HS-27A (cell line): ENCODE measurements around the gene MOV10L1.

ENCODE experiments used
- DNase-seq: peaks from one replicate; pipeline ENCODE4 v3.0.0-alpha.2; 2012; ENCODE audit warnings: low read depth, missing footprints

Gene MOV10L1

DNA sequence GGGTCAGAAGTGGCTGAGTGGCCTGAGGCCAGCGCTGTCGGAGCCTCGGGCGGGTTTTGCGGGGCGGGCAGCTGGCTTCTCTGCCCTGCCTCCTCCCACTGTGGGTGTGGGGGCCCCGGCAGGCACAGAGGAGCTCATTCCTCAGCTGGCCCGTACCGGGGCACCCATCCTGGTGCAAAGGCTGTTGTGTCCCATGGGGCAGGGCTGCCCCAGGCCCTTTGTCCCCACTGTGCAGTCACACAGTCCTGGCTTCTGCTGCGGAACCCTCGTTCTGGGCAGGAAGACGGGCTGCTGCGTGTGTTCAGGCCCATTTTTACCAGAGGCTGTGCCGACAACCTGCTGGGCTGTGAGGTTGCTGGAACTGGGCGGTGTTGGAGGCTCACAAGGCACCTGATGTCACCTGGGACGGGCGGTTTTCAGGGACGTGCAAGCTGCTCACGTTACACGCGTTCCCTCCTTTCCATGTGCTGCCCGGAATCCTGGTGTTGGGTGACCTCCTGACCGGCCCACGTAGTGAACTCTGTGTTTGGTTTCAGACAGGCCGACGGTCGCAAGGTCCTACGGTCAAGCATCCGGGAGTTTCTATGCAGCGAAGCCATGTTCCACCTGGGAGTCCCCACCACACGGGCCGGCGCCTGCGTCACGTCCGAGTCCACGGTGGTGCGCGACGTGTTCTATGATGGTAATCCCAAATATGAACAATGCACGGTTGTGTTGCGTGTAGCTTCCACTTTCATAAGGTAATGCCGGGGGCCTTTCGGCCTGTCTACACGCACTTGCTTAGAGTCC, 116.2 kb downstream of the MOV10L1 start:
- DNase-seq, result no peak

DNA sequence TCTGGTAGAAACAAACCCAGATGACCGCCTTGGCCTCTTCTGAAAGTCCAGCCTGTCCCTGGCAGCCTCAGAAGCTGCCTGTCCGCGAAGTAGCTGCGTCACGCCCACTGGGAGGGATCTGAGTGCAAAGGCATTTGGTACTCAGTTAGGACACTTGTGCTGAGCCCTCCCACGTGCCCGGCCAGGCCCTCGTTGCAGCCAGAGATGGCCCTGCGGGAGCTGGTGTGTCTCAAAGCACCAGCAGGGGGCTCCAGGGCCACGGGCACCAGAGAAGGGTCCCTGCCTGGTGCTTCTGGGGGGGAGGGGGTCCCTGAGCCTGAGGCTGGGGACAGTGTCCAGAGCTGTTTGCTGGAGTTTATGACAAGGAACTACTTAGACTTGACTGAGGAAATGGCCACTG, 116.8 kb downstream of the MOV10L1 start:
- no peak for DNase-seq

DNA sequence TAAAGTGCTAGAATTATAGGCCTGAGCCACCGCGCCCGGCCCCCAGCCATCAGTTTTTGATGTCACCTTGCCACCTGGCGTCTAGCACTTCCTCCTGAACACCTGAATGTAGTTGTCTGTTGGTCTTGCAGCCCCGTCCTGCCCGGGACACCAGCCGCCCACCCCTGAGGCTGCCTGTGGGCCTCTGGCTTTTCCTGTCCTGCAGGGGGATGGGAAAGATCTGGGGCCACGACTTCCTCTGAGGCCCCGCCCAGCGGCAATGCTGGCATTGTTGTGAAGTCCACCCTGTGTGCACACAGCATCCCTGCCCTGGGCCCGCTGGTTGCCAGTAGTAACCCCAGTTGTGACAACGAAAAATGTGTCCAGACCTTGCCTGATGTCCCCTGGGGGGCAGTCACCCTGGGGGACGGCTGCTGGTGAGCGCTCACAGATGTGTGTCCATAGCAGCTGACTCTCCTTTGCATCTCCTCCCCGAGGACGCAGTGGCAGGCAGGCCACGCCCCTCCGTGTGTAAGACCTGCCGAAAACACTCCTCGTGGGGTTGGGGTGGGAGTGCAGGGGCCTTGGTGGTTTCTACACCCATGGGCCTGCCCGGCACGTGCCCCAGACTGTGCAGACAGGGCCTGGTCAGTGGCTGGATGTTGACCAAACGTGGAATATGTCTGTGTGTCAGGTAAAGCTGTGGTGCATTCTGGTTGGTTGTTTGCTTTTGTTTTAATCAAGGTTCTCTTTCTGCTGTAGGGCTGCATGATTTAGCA, 117.8 kb downstream of the MOV10L1 start:
- DNase-seq, result no peak

DNA sequence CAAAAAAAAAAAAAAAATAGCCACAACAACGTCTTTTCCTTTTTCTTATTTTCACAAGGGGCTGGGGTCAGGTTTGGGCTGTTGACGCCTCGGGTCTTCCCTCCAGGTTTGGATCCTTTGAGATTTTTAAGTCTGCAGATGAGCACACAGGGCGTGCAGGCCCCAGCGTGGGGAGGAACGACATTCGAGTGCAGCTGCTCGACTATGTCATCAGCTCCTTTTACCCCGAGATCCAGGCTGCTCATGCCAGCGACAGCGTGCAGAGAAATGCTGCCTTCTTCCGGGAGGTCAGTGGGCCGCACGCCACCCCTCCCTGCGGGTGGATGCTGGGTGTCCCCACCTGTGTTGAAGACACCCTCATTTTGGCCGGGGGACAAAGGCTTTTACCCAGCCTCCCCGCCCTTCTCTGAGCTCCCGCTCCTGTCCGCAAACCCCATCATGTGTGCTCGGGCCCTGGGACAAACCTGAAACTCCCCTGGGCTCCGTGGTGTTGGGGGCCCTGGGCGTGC, 118.7 kb downstream of the MOV10L1 start:
- no peak for DNase-seq

DNA sequence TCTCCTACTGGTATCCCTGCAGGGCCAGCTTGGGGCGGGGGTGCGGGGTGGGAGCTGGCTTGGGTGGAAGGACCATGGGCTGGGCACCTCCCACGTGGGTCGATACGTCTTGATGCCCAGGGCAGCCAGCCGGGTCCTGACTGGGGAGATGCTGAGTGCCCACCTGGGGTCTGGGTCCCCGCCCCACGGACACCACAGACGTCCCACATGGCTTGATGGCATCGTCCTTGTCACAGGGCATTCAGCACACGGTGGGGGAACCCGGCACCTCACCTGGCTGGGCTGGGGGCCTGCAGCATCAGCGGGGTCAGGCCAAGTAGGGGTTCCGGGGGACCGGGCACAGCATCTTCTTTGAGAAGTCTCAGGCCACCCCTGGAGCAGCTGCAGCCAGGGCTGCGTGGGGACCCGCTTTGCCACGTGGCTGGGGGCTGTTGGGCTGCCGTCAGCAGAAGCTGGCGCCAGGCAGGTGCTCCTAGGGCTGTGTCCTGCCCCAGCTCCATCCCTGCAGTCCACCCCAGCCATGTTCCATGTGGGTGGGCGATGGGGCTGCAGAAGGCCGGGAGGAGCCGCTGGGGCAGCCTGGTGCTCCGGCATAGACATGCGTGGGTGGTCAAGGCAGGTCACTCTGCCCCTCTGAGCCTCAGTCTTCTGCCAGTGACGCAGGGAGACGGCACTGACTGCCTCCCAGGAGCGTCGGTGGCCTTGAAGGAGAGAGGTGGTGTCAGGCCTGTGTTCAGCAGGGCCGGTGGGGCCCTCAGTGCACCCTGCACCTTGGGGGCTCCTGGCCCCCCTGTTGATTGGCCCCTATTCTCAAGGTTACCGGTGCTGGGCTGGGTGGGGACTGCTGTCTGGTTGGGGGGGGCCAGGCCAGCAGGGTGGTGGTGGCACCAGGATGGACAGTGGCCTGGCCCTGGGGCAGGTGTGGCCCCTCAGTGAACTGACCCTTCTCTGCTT, 119.4 kb downstream of the MOV10L1 start:
- DNase-seq, result no peak

DNA sequence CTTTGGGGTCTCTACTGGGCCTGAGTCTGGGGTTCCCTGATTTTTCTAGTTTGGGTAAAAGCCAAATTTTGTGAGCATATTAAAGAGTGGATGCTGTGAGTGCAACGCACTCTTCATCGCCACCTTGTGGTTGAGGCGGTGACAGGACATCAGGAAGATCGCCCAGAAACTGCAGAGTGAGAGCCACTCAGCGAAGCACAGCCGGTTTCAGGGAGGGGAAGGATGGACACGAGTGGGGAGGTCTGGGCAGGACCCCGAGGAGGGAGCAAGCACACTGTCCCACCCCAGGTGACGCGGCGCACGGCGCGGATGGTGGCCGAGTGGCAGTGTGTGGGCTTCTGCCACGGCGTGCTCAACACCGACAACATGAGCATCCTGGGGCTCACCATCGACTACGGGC, 120.1 kb downstream of the MOV10L1 start:
- peak; percentile 17 for DNase-seq

DNA sequence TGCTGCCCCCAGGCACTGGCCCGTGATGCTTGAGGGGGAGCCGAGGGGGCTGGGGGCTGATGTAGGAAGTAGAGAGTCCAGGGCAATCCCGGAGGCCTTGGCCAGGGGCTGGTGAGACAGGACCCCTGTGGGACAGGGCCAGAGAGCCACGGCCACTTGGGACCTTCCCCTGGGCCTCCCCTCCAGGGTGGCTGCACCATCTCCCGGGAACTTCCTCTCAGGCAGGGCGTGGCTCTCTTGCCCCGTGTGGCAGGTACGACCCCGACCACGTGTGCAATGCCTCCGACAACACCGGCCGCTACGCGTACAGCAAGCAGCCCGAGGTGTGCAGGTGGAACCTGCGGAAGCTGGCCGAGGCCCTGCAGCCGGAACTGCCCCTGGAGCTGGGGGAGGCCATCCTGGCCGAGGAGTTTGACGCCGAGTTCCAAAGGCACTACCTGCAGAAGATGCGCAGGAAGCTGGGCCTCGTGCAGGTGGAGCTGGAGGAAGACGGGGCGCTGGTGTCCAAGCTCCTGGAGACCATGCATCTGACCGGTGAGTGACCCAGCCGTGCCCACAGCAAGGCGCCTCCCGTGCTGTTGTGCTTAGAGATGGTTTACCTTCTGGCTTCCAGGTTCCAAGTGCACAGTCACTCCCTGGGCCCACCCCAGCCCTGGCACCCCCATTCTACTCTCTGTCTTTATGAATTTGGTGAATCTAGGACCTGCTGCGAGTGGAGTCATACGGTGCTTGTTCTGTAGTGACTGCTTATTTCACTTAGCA, 120.8 kb downstream of the MOV10L1 start:
- DNase-seq, result no peak

DNA sequence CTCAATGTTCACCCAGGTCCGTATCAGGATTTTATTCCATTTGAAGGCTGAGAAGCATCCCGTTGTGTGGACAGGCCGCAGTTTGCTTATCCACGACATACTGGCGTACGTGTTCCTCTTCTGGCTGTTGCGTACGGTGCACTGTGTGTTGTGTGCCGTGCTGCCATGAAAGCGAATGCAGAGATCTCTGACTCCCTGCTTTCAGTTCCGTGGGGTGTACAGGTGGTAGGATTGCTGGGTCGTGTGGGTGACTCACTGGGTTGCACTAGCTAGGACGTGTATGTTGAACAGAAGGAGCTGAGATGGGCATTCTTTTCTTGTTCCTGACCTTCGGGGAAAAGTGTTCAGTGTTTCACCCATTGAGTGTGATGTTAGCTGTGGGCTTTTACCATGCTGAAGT, 121.3 kb downstream of the MOV10L1 start:
- DNase-seq, result no peak
